Naive B cell (primary cell): ENCODE measurements around the gene MXRA5. TPM values are rescaled to one million over a fixed set of nuclear protein-coding genes. Genes with fewer than 3 reads are reported as not detected.
"Not testable (repeated sequence)": the region's sequence is repeated elsewhere in the genome, so short reads cannot be mapped to it uniquely, and the experiment has no call there.

ENCODE experiments used
- ATAC-seq, 2 donors: fragments of 150-1000 bp; cut with Tn5 transposase; 2 replicates each; pipeline ENCODE4 v1.10.0; 2021; ENCODE audit warnings: low read depth in 2 of 2, mild to moderate bottlenecking in 2 of 2, moderate library complexity in 2 of 2
- DNase-seq: peaks from one replicate; pipeline ENCODE4 v3.0.0; 2022
- H3K27ac Mint-ChIP-seq, 6 donors: one replicate each; pipeline ENCODE4 v1.8.0; 2020 to 2022; ENCODE audit warnings: mild to moderate bottlenecking in 6 of 6, mixed read lengths in 6 of 6, moderate library complexity in 5 of 6, inconsistent platforms in 2 of 6
- H3K27me3 Mint-ChIP-seq, 3 donors: one replicate each; pipeline ENCODE4 v1.8.0; 2021 to 2022; ENCODE audit warnings: mixed read lengths in 3 of 3, mild to moderate bottlenecking in 1 of 3
- H3K36me3 Mint-ChIP-seq, 2 donors: one replicate each; pipeline ENCODE4 v1.8.0; 2020 to 2022; ENCODE audit warnings: mixed read lengths in 2 of 2, inconsistent platforms in 1 of 2, mild to moderate bottlenecking in 1 of 2
- H3K4me1 Mint-ChIP-seq, 3 donors: one replicate each; pipeline ENCODE4 v1.8.0; 2020 to 2022; ENCODE audit warnings: mixed read lengths in 3 of 3, inconsistent platforms in 1 of 3, mild to moderate bottlenecking in 1 of 3, moderate library complexity in 1 of 3
- H3K4me3 Mint-ChIP-seq, 8 donors: one replicate each; pipeline ENCODE4 v1.8.0; 2020 to 2022; ENCODE audit warnings: mild to moderate bottlenecking in 8 of 8, mixed read lengths in 8 of 8, moderate library complexity in 8 of 8, inconsistent platforms in 2 of 8
- H3K9me3 Mint-ChIP-seq, 7 donors: one replicate each; pipeline ENCODE4 v1.8.0; 2020 to 2022; ENCODE audit warnings: mixed read lengths in 7 of 7, mild to moderate bottlenecking in 5 of 7, inconsistent platforms in 2 of 7, moderate library complexity in 1 of 7
- polyA plus RNA-seq, 6 donors: library from polyadenylated mRNA; unstranded; fragments of 300-500 nt; fragmentation: Illumina TruSeq; gene quantifications; one replicate each; pipeline ENCODE4 v1.2.3, GENCODE V29; 2021; ENCODE audit warnings: low read depth in 6 of 6

MXRA5 gene
- polyA plus RNA-seq, result not detected

- H3K36me3 Mint-ChIP-seq, result peaks cover 6 to 12% of the 10 kb centered on the region in 2 donors
- H3K27me3 Mint-ChIP-seq, result peaks cover 7 to 39% (median 30%) of the 10 kb centered on the region in 3 donors
- DNase-seq (no peak), ATAC-seq (no peak)
- no peak within 1 kb of the TSS for H3K27ac Mint-ChIP-seq
- H3K4me3 Mint-ChIP-seq, result no peak within 1 kb of the TSS
- no peaks in the 10 kb centered on the region for H3K4me1 Mint-ChIP-seq
- H3K9me3 Mint-ChIP-seq, result peaks cover 3 to 22% (median 11%) of the 10 kb centered on the region in 7 donors
These were observed at the start of gene MXRA5 for GRCh38 chrX:3346501-3347259. Gene MXRA5 (minus strand): TSS chrX:3346652. CDS start chrX:3343833, 2,819 bp downstream.

DNA sequence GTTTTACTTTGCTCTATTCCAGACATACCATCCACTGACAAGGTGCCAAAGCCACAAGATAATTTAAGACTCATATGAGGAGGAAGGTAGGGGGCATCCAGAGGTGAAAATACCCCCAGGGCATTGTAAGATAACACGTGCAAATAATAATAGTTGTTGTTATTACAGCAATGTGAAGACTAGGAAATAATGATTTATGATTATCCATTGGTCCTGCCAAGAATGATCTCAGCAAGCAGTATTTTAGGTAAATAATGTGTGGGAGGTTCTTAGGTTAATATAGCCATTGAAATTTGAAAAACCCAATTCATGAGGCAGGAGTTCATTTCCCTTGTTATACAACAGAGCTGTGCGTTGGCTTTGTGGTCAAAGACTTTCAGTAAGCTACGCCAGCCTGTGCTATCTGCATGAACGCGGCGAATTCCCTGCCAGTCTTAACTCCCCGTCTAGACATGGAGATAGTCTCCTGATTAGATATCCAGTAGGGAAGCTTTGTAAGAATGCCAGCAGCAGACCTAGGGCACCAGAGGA lies 47.2 kb upstream of the MXRA5 start:
- peaks cover 0 to 12% (median 6%) of the 10 kb centered on the region in 7 donors for H3K9me3 Mint-ChIP-seq
- no peaks in the 10 kb centered on the region for H3K27me3 Mint-ChIP-seq
- ATAC-seq (no peak), DNase-seq (no peak)
- no peaks in the 10 kb centered on the region for H3K4me1 Mint-ChIP-seq
- H3K36me3 Mint-ChIP-seq, result no peaks in the 10 kb centered on the region
- H3K27ac Mint-ChIP-seq, result no peak overlapping the region
- no peak overlapping the region for H3K4me3 Mint-ChIP-seq

DNA sequence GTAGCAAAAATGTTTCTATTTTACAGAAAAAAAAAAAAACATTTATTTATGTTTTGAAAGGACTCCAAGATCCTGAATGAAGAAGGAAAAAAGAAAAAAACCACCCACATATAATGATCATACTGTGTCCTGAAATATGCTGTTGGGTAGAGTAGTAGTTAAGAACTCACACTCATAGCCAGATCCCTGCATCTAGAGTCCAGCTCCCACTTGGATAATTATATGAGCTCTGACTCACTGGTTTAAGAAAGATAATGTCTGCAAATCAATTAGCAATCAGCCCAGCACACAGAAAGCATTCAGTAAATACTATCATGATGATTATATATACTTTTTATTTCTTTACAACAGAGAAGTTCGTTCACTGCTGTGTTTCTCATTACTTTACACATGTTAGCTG lies 46.7 kb upstream of the MXRA5 start:
- no peak overlapping the region for H3K27ac Mint-ChIP-seq
- DNase-seq (no peak), ATAC-seq (no peak)
- no peaks in the 10 kb centered on the region for H3K36me3 Mint-ChIP-seq
- peaks cover 0 to 12% (median 6%) of the 10 kb centered on the region in 7 donors for H3K9me3 Mint-ChIP-seq
- no peaks in the 10 kb centered on the region for H3K4me1 Mint-ChIP-seq
- H3K27me3 Mint-ChIP-seq, result no peaks in the 10 kb centered on the region
- H3K4me3 Mint-ChIP-seq, result no peak overlapping the region

GRCh38 chrX:3388457-3388856 lies 42.0 kb upstream of the MXRA5 start:
- Mint-ChIP-seq H3K9me3 (peaks cover 0 to 4% (median 0%) of the 10 kb centered on the region in 7 donors), H3K4me3 (no peak overlapping the region), H3K4me1 (no peaks in the 10 kb centered on the region), H3K27me3 (no peaks in the 10 kb centered on the region), H3K36me3 (no peaks in the 10 kb centered on the region), H3K27ac (no peak overlapping the region)
- no peak for DNase-seq
- ATAC-seq, result no peak

DNA sequence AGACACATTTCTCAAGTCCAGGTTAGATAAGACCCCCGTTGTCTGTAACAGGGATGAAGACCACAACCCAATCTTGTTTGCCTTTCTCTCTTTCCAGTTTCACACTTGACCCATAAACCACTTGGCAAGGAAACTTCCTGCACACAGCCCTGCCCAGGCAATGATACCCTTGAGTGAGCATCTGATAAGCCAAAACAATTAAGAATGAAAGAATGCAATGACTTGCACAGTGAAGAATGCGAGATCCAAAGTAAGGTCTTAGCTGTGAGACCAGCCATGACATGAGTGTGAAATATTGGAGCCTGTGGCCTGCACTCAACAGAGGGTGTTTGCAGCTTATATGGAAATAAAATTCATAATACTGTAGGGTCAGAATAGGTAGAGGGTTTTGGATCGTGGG lies 37.9 kb upstream of the MXRA5 start:
- no peak for ATAC-seq
- Mint-ChIP-seq H3K4me1 (no peaks in the 10 kb centered on the region), H3K36me3 (no peaks in the 10 kb centered on the region), H3K27ac (no peak overlapping the region), H3K4me3 (no peak overlapping the region), H3K9me3 (peaks cover 0 to 2% (median 0%) of the 10 kb centered on the region in 7 donors), H3K27me3 (no peaks in the 10 kb centered on the region)
- no peak for DNase-seq

DNA sequence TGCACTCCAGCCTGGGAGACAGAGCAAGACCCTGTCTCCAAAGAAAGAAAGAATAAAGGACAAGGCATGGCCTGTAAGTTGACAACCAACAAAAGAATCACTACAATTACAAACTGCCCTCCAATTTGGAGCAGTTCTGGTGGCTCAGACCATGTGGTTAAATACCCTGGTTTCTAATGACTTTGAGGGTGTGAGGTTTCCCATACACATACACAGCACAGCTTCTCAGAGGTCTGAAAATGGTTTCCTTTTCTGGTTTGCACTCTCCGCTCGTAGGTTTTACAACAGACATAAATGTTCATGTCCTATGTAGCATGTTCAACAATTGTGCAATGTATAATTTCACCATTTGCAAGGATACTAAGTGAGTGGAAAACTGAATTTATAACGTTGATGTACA lies 34.2 kb upstream of the MXRA5 start:
- no peak for ATAC-seq
- H3K27me3 Mint-ChIP-seq, result no peaks in the 10 kb centered on the region

GRCh38 chrX:3379111-3379510 lies 32.7 kb upstream of the MXRA5 start:
- no peak overlapping the region for H3K4me3 Mint-ChIP-seq
- no peaks in the 10 kb centered on the region for H3K4me1 Mint-ChIP-seq
- H3K9me3 Mint-ChIP-seq, result peaks cover 0 to 14% (median 4%) of the 10 kb centered on the region in 7 donors
- no peak for ATAC-seq
- no peaks in the 10 kb centered on the region for H3K36me3 Mint-ChIP-seq
- DNase-seq, result no peak
- no peak overlapping the region for H3K27ac Mint-ChIP-seq
- no peaks in the 10 kb centered on the region for H3K27me3 Mint-ChIP-seq

More for the DNA sequence above, 34.2 kb upstream of the MXRA5 start:
- Mint-ChIP-seq H3K9me3 (peaks cover 0 to 7% (median 3%) of the 10 kb centered on the region in 7 donors), H3K4me1 (no peaks in the 10 kb centered on the region), H3K27ac (no peak overlapping the region), H3K36me3 (no peaks in the 10 kb centered on the region), H3K4me3 (no peak overlapping the region)
- no peak for DNase-seq

DNA sequence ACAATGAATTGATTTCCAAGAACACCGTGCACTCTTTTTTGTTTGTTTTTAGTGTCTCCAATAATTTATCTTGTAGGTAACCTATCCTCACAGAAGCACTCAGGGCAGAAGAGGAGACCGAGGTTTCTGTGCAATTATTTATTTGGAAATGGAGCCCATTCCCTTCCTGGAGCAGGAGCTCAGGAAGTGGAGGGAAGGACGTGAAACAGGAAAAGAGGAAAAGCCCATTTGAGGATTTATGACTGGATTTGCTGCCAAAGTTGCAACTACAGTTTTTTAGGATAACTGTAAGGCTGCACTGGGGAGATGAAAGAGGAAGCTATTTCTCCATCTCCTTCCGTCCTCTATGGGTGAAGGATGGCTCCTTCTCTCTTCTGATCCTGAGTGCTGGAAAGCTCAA lies 31.7 kb upstream of the MXRA5 start:
- Mint-ChIP-seq H3K27ac (no peak overlapping the region), H3K27me3 (no peaks in the 10 kb centered on the region), H3K9me3 (peaks cover 1 to 15% (median 5%) of the 10 kb centered on the region in 7 donors), H3K4me3 (no peak overlapping the region), H3K4me1 (no peaks in the 10 kb centered on the region), H3K36me3 (no peaks in the 10 kb centered on the region)
- ATAC-seq, result no peak
- no peak for DNase-seq

GRCh38 chrX:3377560-3377959 lies 31.1 kb upstream of the MXRA5 start:
- Mint-ChIP-seq H3K4me1 (no peaks in the 10 kb centered on the region), H3K4me3 (peak overlapping the region in 1 of 8 donors; percentile 12), H3K36me3 (no peaks in the 10 kb centered on the region), H3K27ac (no peak overlapping the region), H3K27me3 (no peaks in the 10 kb centered on the region), H3K9me3 (peaks cover 2 to 20% (median 5%) of the 10 kb centered on the region in 7 donors)
- DNase-seq (no peak), ATAC-seq (no peak)

- H3K27ac Mint-ChIP-seq, result peak overlapping the region in 1 of 6 donors; percentile 68
- H3K4me3 Mint-ChIP-seq, ATAC-seq, H3K27me3 Mint-ChIP-seq, DNase-seq, H3K4me1 Mint-ChIP-seq, H3K36me3 Mint-ChIP-seq: not testable (repeated sequence)
- peaks cover 4 to 25% (median 6%) of the 10 kb centered on the region in 7 donors for H3K9me3 Mint-ChIP-seq
These were observed 29.5 kb upstream of the MXRA5 start for GRCh38 chrX:3375878-3376508.

GRCh38 chrX:3374108-3374800 lies 27.8 kb upstream of the MXRA5 start:
- no peaks in the 10 kb centered on the region for H3K36me3 Mint-ChIP-seq
- no peak for DNase-seq
- H3K27me3 Mint-ChIP-seq, result no peaks in the 10 kb centered on the region
- H3K27ac Mint-ChIP-seq, result no peak overlapping the region
- peaks cover 4 to 25% (median 6%) of the 10 kb centered on the region in 7 donors for H3K9me3 Mint-ChIP-seq
- no peak overlapping the region for H3K4me3 Mint-ChIP-seq
- no peaks in the 10 kb centered on the region for H3K4me1 Mint-ChIP-seq
- ATAC-seq, result no peak

- Mint-ChIP-seq H3K27me3 (no peaks in the 10 kb centered on the region), H3K9me3 (peaks cover 2 to 19% (median 5%) of the 10 kb centered on the region in 7 donors), H3K27ac (no peak overlapping the region), H3K4me1 (no peaks in the 10 kb centered on the region), H3K36me3 (no peaks in the 10 kb centered on the region), H3K4me3 (no peak overlapping the region)
- no peak for DNase-seq
- ATAC-seq, result no peak
These were observed 24.7 kb upstream of the MXRA5 start for GRCh38 chrX:3371163-3371562.

- Mint-ChIP-seq H3K27me3 (no peaks in the 10 kb centered on the region), H3K9me3 (peaks cover 2 to 18% (median 5%) of the 10 kb centered on the region in 7 donors), H3K27ac (no peak overlapping the region), H3K4me1 (no peaks in the 10 kb centered on the region), H3K36me3 (no peaks in the 10 kb centered on the region), H3K4me3 (no peak overlapping the region)
- ATAC-seq (no peak), DNase-seq (no peak)
These were observed 24.2 kb upstream of the MXRA5 start for GRCh38 chrX:3370656-3371055.
